Suprapubic skin (tissue), 4 donors: ENCODE measurements around the gene DDX50. TPM values are rescaled to one million over a fixed set of nuclear protein-coding genes. Genes with fewer than 3 reads are reported as not detected.

Source experiments
- DNase-seq, 2 donors: peaks; one replicate each; pipeline ENCODE4 v3.0.0-alpha.2; 2019; ENCODE audit warnings: low spot score in 2 of 2
- H3K27ac ChIP-seq: fragments of 200-600 bp; sonication (generic); one replicate; pipeline ENCODE4 v1.5.1; 2019
- H3K27me3 ChIP-seq: fragments of 200-600 bp; sonication (generic); one replicate; pipeline ENCODE4 v1.5.1; 2019
- H3K36me3 ChIP-seq: fragments of 200-600 bp; sonication (generic); one replicate; pipeline ENCODE4 v1.5.1; 2019
- H3K4me1 ChIP-seq: fragments of 200-600 bp; sonication (generic); one replicate; pipeline ENCODE4 v1.5.1; 2019
- H3K4me3 ChIP-seq: fragments of 200-600 bp; sonication (generic); one replicate; pipeline ENCODE4 v1.5.1; 2019; ENCODE audit warnings: mild to moderate bottlenecking
- H3K9me3 ChIP-seq: fragments of 200-600 bp; sonication (generic); one replicate; pipeline ENCODE4 v1.5.1; 2019
- CTCF ChIP-seq, 2 donors: fragments of 200-600 bp in 1 of 2; fragments of 450-650 bp in 1 of 2; sonication (generic) in 1 of 2; IDR thresholded peaks; one replicate each; pipeline ENCODE4 v1.5.1; 2016 to 2019; ENCODE audit warnings: antibody characterized with exemption in 2 of 2, mild to moderate bottlenecking in 1 of 2, moderate library complexity in 1 of 2
- EP300 ChIP-seq: sonication (generic); formaldehyde crosslinking; IDR thresholded peaks from one replicate; pipeline ENCODE4 v1.6.1; 2017; ENCODE audit warnings: antibody characterized with exemption
- POLR2A ChIP-seq, 2 donors: fragments of 450-650 bp; IDR thresholded peaks; one replicate each; pipeline ENCODE4 v1.6.1; 2017; ENCODE audit warnings: antibody characterized with exemption in 2 of 2, mild to moderate bottlenecking in 2 of 2, moderate library complexity in 2 of 2
- POLR2AphosphoS5 ChIP-seq, 3 donors: sonication (generic); formaldehyde crosslinking; IDR thresholded peaks; one replicate each; pipeline ENCODE4 v1.6.1; 2017; ENCODE audit warnings: antibody characterized with exemption in 3 of 3
- whole genome bisulfite sequencing: methylation state at CpG from one replicate; pipeline ENCODE4 v1.1.5; 2018; 5-methylcytosine and 5-hydroxymethylcytosine counted together
- total RNA-seq, 4 donors: library from RNA; depleted of rRNA; stranded (reverse); fragments of >200 nt; gene quantifications; one replicate each; pipeline ENCODE4 v1.1.0, GENCODE V29; 2016

The DDX50 gene
- total RNA-seq, 4 donors from 2014 or later, result 21.9 to 34.2 (median 27.8) TPM

GRCh38 chr10:68876246-68877138 lies 24.6 kb upstream of the DDX50 start:
- Histone ChIP-seq H3K27ac (no peak overlapping the region), H3K27me3 (no peaks in the 10 kb centered on the region), H3K4me1 (no peaks in the 10 kb centered on the region), H3K4me3 (no peak overlapping the region), H3K9me3 (no peaks in the 10 kb centered on the region), H3K36me3 (no peaks in the 10 kb centered on the region)
- DNase-seq, result no peak
- WGBS, result 77% methylated on average over 15 of the region's 15 CpGs
- no peak for TF ChIP-seq POLR2AphosphoS5 (IDR thresholded peaks at IDR 0.05)
- no peak for TF ChIP-seq EP300
- no peak for TF ChIP-seq CTCF (IDR thresholded peaks at IDR 0.05)
- no peak for TF ChIP-seq POLR2A (IDR thresholded peaks at IDR 0.05)

- Histone ChIP-seq H3K27ac (no peak overlapping the region), H3K4me3 (no peak overlapping the region), H3K36me3 (no peaks in the 10 kb centered on the region), H3K27me3 (no peaks in the 10 kb centered on the region), H3K4me1 (no peaks in the 10 kb centered on the region), H3K9me3 (no peaks in the 10 kb centered on the region)
- DNase-seq, result no peak
- 94% methylated on average over 1 of the region's 1 CpG for WGBS
- TF ChIP-seq POLR2AphosphoS5 (IDR thresholded peaks at IDR 0.05) (no peak), EP300 (no peak), CTCF (IDR thresholded peaks at IDR 0.05) (no peak), POLR2A (IDR thresholded peaks at IDR 0.05) (no peak)
Observed at GRCh38 chr10:68877482-68878110, 23.5 kb upstream of the DDX50 start.

- H3K9me3 ChIP-seq, result no peaks in the 10 kb centered on the region
- H3K27ac ChIP-seq, result no peak overlapping the region
- no peaks in the 10 kb centered on the region for H3K27me3 ChIP-seq
- H3K4me1 ChIP-seq, result no peaks in the 10 kb centered on the region
- TF ChIP-seq POLR2AphosphoS5 (IDR thresholded peaks at IDR 0.05) (no peak), POLR2A (IDR thresholded peaks at IDR 0.05) (no peak)
- no peak for DNase-seq
- no peak overlapping the region for H3K4me3 ChIP-seq
- H3K36me3 ChIP-seq, result no peaks in the 10 kb centered on the region
Observed at GRCh38 chr10:68878496-68878895, 22.6 kb upstream of the DDX50 start.

GRCh38 chr10:68879628-68880027 lies 21.5 kb upstream of the DDX50 start:
- whole genome bisulfite sequencing, result 95% methylated on average over 2 of the region's 2 CpGs
- no peak for TF ChIP-seq EP300
- no peak for TF ChIP-seq CTCF (IDR thresholded peaks at IDR 0.05)
- TF ChIP-seq POLR2A (IDR thresholded peaks at IDR 0.05), result no peak
- no peak for TF ChIP-seq POLR2AphosphoS5 (IDR thresholded peaks at IDR 0.05)
- H3K4me3 ChIP-seq, result no peak overlapping the region
- no peak for DNase-seq
- H3K27me3 ChIP-seq, result no peaks in the 10 kb centered on the region
- H3K36me3 ChIP-seq, result no peaks in the 10 kb centered on the region
- no peaks in the 10 kb centered on the region for H3K9me3 ChIP-seq
- H3K27ac ChIP-seq, result no peak overlapping the region
- H3K4me1 ChIP-seq, result no peaks in the 10 kb centered on the region

- Histone ChIP-seq H3K9me3 (no peaks in the 10 kb centered on the region), H3K36me3 (no peaks in the 10 kb centered on the region), H3K27me3 (no peaks in the 10 kb centered on the region), H3K4me3 (no peak overlapping the region), H3K27ac (no peak overlapping the region), H3K4me1 (no peaks in the 10 kb centered on the region)
- 96% methylated on average over 4 of the region's 4 CpGs for WGBS
- no peak for TF ChIP-seq POLR2A (IDR thresholded peaks at IDR 0.05)
- TF ChIP-seq EP300, result no peak
- no peak for TF ChIP-seq POLR2AphosphoS5 (IDR thresholded peaks at IDR 0.05)
- TF ChIP-seq CTCF (IDR thresholded peaks at IDR 0.05), result no peak
- DNase-seq, result no peak
Observed at GRCh38 chr10:68880181-68880580, 20.9 kb upstream of the DDX50 start.
